ENCODE results near the gene POF1B. TPM values are rescaled to one million over a fixed set of nuclear protein-coding genes. Genes with fewer than 3 reads are reported as not detected.
"Not testable (repeated sequence)": the region's sequence is repeated elsewhere in the genome, so short reads cannot be mapped to it uniquely, and the experiment has no call there.

Gene POF1B
- total RNA-seq, 2 donors from 2014 or later, result 8.6 to 24.1 TPM

GRCh38 chrX:85326234-85327059 lies 53.0 kb downstream of the POF1B start:
- Histone ChIP-seq H3K9me3 (no peaks in the 10 kb centered on the region), H3K27ac (no peak overlapping the region), H3K27me3 (no peaks in the 10 kb centered on the region), H3K4me3 (no peak overlapping the region), H3K36me3 (replicated peaks in 1 of 2; ENCODE audit: insufficient read depth in 1 of 2, low read depth in 2 of 2) (no peaks in the 10 kb centered on the region), H3K4me1 (no peaks in the 10 kb centered on the region)
- ATAC-seq (no peak), DNase-seq (peak in 1 of 4 donors; percentile 3)
- 92 to 100% methylated on average over 1 to 20 of the region's 29 CpGs for WGBS, 2 donors
- TF ChIP-seq CTCF (IDR thresholded peaks at IDR 0.05) (no peak), POLR2A (IDR thresholded peaks at IDR 0.05) (no peak)
- intact Hi-C loops (cut with DNase I), result no loop called here

GRCh38 chrX:85311348-85311747 lies 68.1 kb downstream of the POF1B start:
- 93 to 94% methylated on average over 2 of the region's 2 CpGs for WGBS, 2 donors
- ATAC-seq; intact Hi-C loops (cut with DNase I); H3K36me3 ChIP-seq (replicated peaks in 1 of 2; ENCODE audit: insufficient read depth in 1 of 2, low read depth in 2 of 2); H3K4me1 ChIP-seq; H3K9me3 ChIP-seq; H3K4me3 ChIP-seq; DNase-seq; H3K27me3 ChIP-seq; H3K27ac ChIP-seq: not testable (repeated sequence)

GRCh38 chrX:85309717-85310116 lies 69.7 kb downstream of the POF1B start:
- 59 to 64% methylated on average over 2 of the region's 2 CpGs for WGBS, 2 donors
- Histone ChIP-seq H3K4me1 (no peaks in the 10 kb centered on the region), H3K27me3 (no peaks in the 10 kb centered on the region), H3K27ac (no peak overlapping the region), H3K4me3 (no peak overlapping the region), H3K36me3 (replicated peaks in 1 of 2; ENCODE audit: insufficient read depth in 1 of 2, low read depth in 2 of 2) (no peaks in the 10 kb centered on the region), H3K9me3 (no peaks in the 10 kb centered on the region)
- intact Hi-C loops (cut with DNase I), result no loop called here
- DNase-seq (no peak), ATAC-seq (no peak)
- TF ChIP-seq POLR2A (IDR thresholded peaks at IDR 0.05) (no peak), CTCF (IDR thresholded peaks at IDR 0.05) (no peak)

GRCh38 chrX:85303544-85303943 lies 75.9 kb downstream of the POF1B start:
- no peak overlapping the region for H3K27ac ChIP-seq
- ATAC-seq (no peak), DNase-seq (no peak)
- no peaks in the 10 kb centered on the region for H3K27me3 ChIP-seq
- H3K4me1 ChIP-seq, result no peaks in the 10 kb centered on the region
- TF ChIP-seq POLR2A (IDR thresholded peaks at IDR 0.05) (no peak), CTCF (IDR thresholded peaks at IDR 0.05) (no peak)
- 92 to 93% methylated on average over 3 of the region's 3 CpGs for WGBS, 2 donors
- intact Hi-C loops (cut with DNase I), result no loop called here
- no peaks in the 10 kb centered on the region for H3K9me3 ChIP-seq
- no peaks in the 10 kb centered on the region for H3K36me3 ChIP-seq (replicated peaks in 1 of 2; ENCODE audit: insufficient read depth in 1 of 2, low read depth in 2 of 2)
- no peak overlapping the region for H3K4me3 ChIP-seq

GRCh38 chrX:85288992-85289723 lies 90.3 kb downstream of the POF1B start:
- Histone ChIP-seq H3K36me3 (replicated peaks in 1 of 2; ENCODE audit: insufficient read depth in 1 of 2, low read depth in 2 of 2) (no peaks in the 10 kb centered on the region), H3K9me3 (no peaks in the 10 kb centered on the region), H3K4me1 (no peaks in the 10 kb centered on the region), H3K4me3 (no peak overlapping the region), H3K27me3 (no peaks in the 10 kb centered on the region), H3K27ac (no peak overlapping the region)
- TF ChIP-seq CTCF (IDR thresholded peaks at IDR 0.05) (no peak), POLR2A (IDR thresholded peaks at IDR 0.05) (no peak)
- no peak for ATAC-seq
- intact Hi-C loops (cut with DNase I), result no loop called here
- DNase-seq, result no peak
- WGBS, 2 donors, result 86 to 89% methylated on average over 6 to 7 of the region's 7 CpGs

- intact Hi-C loops (cut with DNase I); H3K27ac ChIP-seq; DNase-seq; H3K9me3 ChIP-seq; H3K27me3 ChIP-seq; H3K4me1 ChIP-seq; ATAC-seq; H3K4me3 ChIP-seq; H3K36me3 ChIP-seq (replicated peaks in 1 of 2; ENCODE audit: insufficient read depth in 1 of 2, low read depth in 2 of 2): not testable (repeated sequence)
- WGBS, 2 donors, result 86 to 92% methylated on average over 2 to 6 of the region's 6 CpGs
Observed at GRCh38 chrX:85285286-85285685, 94.2 kb downstream of the POF1B start.

Measured in body of pancreas (tissue), 4 donors.